Stimulated activated CD4-positive, alpha-beta T cell treated with anti-CD3 and anti-CD28 coated beads, TNF-alpha, amount 100 ng/mL, for 48 hours (primary cell): ENCODE data around the gene KLK11.
"Not testable (repeated sequence)": the region's sequence is repeated elsewhere in the genome, so short reads cannot be mapped to it uniquely, and the experiment has no call there.

ENCODE experiments used
- DNase-seq, 3 donors: peaks; one replicate each; pipeline ENCODE4 v3.0.0-alpha.2; 2020; ENCODE audit warnings: low read depth in 3 of 3

KLK11 gene

DNA sequence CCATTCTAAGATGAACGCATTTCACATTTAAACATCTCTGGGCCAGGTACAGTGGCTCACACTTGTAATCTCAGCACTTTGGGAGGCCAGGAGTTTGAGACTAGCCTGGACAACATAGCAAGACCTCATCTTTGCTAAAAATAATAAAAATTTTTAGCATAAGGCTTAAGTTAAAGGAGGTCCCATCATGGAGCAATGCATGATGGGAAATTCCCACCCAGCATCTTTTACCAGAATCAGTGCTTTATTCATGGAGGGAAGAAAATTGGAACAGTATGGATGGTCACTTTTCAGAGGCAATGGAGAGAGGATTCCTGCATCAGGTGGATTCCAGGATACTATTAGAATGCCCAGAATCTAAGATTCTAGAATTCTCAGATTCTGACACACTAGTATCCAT, 21.2 kb downstream of the KLK11 start:
- DNase-seq = no peak

DNA sequence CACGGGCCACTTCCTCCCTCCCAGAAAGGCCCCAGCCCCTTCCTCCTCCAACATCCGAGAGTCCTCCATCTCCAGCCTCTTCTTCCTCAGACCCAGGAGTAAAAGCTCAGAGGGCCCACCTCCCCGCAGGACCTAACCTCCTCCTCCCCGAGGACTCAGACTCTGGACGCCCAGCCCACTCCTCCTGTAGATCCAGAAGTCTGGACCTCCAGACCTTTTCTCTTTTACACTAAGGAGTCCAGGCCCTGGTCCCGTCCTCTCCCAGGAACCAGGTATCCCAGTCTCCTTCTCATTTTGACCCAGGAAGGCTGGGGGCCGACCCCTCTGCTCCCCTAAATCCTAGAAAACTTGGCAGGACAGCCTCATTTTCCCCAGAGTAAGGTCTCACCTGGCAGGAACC, 23.1 kb downstream of the KLK11 start:
- DNase-seq = no peak

DNA sequence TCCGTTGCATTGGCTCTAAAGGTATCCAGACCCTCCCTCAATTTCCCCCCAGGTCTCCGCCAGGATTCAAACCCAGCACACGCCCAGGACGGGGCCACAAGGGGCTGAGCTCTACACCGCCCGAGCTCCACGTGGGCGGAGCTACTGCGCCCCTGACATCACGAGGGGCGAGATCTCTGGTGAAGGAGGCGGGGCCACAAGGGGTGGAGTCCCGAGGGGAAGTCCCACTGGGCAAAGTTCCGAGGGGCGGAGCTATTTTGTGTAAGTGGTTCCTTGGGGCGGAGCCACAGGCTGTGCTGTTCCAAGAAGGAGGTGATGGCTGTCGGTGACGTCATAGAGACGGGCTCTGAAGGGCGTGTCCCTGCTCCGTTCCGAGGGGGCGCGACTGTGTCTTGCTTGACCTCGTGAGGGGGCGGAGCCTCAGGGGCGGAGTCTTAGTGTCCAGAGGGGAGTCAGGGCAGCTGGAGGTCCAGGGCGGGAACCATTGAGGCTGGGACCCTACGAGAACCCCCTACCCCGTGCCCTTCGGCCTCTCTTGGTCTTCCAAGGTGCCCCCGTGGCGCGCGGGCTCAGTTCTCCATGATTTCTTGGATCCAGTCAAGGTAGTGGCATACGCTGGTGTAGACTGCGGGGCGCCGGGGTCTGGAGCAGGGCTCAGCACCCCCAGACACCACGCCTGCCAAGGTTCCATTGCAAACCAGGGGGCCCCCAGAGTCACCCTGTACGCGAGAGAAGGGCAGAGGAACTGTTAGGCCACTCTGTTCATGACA, 23.7 kb downstream of the KLK11 start:
- DNase-seq = peak in 2 of 3 donors; percentile 23 to 26

DNA sequence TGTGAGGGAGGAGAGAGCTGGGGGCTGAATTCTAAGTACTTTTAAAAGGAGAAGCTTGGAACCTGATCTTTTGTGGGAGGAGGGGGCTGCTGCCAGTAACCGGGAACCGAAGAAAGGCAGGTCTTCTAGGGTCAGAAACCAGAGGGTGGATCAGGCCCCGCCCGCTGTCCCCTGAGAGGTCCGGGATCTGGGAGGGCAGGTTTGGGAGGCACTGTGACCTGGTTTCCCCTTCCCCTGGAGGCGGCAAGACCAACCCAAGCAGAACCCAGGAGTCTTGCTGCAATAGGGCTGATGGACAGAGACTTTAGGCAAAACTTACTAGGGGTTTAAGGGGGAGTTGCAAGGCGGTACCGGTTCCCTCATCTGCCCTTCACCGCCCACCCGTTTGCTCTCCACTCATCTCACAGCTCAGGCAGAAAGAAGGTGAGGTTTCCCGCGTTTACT, 24.3 kb downstream of the KLK11 start:
- no peak for DNase-seq

DNA sequence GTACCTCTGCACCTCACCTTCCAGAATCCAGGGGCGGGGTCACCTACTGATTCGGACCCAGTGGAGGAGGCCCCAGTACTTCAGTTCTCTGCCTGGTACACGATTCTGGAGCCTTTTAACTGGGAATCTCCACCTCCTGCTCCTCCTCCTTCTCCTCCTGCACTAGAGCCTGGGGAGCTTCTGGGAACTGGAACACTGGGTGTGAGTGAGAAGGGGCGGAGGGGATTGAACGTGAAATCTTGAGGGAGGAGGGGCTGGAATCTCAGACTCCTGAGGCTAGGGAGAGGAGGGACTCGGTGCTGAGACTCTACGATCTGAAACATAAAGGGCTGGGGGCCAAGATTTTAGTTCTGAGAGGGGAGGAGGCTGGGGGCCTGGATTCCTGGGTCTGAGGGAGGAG, 24.9 kb downstream of the KLK11 start, which contains the start of gene KLK8:
KLK8 (minus strand) TSS at position 90 of the 400 bp plus-strand sequence. CDS start 437 bp downstream, outside the sequence.
- no peak for DNase-seq

DNA sequence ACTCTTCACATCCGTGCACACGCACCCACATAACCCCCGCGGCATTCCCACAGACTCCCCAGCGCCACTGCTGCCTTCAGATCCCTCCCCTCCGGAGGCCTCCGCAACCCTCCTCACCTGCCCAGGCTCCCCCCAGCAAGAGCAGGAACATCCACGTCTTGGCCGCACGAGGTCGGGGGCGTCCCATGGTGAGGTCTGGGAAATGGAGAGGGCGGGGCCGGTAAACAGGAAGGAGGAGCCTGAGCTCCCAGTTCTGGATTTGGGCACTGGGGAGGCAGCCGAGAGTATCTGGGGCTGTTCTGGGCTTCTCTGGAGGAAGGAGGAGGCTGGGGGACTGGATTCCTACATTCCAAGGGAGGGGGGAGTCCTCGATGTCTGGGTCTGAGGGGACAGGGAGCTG, 25.4 kb downstream of the KLK11 start:
- no peak for DNase-seq

DNA sequence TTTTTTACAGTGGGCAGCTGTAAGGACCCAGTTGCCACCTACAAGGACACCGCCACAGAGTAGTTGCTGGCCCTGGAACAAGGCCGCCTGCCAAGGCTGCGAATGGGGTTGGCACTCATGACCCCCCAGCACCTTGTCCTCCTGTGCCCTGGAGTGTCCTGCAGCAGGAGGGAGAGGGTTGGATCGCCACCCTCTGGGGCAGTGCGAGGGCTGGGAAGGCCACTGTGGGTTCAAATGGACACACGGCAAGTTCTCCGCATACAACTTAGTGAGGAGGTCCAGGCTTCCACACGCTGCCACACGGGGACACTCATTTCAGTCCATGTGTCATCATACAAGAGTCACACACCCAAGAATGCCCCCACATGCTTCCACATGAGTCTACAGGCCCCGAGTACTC, 26.0 kb downstream of the KLK11 start:
- no peak for DNase-seq

DNA sequence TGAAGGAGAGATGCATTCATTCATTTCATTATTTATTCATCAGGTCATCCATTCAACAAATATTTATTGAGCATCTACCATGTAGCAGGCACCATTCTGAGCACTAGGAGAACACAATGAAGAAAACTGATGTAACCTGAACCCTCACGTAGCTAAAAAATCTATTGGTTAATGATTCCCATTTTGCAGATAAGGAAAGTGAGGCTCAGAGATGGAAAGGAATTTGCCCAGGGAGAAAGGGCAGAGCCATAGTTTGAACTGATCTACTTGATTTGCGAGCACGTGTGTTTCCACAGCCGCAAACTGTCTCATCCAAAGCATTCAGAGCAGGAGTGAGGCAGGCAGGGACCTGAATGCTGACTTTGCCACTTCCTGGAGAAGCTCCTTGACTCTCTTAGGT, 27.7 kb downstream of the KLK11 start:
- no peak for DNase-seq

DNA sequence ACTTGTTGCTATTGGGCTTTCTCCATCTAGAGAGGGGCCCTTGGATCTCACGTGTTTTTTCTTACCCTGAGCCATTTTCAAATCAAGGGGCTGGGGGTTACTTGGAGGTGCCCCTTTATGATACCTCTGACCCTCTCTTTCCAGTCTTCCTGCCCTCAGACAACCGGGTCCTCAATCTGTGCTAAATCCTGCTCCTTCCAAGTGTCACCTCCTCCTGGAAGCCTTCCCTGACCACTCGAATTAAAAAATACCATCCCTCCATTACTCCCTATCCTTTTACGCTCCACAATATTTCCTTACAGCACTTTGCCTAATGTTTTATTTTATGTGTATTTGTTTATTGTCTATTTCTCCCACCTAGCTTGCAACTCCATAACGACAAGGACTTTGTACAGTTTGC, 28.4 kb downstream of the KLK11 start:
- DNase-seq = no peak

DNA sequence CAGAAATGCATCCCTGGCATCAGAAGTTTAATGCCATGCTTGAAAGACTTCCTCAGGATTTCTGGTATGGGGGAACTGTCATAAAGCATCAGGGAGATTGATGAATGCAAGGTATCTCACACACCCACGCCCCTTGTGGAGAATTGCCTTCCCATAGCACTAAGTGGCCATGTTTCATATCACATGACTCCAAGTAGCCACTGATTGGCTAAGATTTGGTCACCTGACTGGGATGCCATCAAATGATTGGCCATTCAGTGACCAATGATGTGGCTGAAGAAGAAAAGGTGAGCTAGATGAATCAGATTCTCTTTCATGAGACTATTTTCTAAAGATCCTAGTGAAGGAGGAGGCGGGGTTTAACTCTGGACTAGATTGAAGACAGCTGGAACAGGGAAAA, 32.3 kb downstream of the KLK11 start:
- no peak for DNase-seq

DNA sequence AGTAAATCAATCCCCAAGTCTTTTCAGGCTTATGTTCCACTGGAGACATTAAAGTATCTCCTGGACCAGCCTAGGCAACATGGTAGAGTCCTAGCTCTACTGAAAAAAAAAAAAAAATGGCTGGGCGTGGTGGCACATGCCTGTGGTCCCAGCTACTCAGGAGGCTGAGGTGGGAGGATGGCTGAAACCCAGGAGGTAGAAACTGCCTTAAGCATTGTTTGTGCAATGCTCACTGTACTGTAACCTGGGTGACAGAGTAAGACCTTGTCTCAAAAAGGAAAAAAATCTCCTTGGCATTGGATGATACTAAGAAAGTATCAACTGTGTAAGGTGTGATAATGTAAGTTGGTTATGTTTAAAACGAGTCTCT, 33.8 kb downstream of the KLK11 start:
- no peak for DNase-seq

DNA sequence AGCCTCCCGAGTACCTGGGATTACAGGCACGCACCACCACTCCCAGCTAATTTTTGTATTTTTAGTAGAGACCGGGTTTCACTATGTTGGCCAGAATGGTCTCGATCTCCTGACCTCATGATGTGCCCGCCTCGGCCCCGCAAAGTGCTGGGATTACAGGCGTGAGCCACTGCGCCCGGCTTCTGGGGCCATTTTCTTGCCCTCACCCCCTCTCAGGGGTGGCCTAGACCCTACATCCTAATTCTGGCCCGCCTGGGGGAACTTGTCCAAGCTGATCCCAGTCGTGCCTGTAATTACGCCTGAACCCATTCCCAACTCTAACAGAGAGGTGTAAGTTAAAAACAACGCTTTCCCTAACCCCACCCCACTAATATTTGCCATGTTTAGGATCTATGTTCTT, 42.0 kb downstream of the KLK11 start:
- not testable (repeated sequence) for DNase-seq

DNA sequence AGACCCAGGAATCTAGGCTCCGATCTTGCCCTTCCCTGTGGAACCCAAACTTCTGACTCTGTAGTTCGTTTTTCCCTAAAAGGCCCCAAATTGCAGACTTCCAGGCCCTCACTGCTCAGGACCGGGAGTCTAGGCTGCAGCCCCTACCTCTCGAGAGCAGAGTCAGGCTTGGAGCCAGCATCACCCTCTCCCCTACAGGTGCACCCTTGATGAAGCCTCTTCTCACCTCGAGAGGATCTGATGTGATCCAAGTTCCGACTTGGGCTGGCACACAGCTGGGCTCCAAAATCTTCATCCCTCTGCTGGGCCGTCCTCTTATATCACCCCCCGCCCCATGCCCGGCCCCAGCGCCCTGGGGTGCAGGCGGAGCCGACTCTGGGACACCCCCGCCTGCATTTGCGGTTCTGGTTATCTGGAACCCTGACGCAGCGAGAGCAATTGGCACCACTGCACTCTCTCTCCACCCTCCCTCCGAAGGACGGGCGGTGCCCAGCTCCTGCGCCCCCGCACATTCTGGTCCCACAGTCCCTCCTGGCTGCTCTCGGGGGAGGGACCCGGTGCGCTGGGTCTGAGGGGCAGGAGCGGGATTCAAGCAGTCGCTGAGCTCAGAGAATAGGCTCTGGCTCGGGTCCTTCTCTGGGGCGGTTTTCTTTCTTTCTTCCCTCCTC, 42.7 kb downstream of the KLK11 start, which contains the start of gene KLK7:
KLK7 (minus strand) TSS at position 293 of the 668 bp plus-strand sequence. CDS start 1,518 bp downstream, outside the sequence.
- DNase-seq = no peak

DNA sequence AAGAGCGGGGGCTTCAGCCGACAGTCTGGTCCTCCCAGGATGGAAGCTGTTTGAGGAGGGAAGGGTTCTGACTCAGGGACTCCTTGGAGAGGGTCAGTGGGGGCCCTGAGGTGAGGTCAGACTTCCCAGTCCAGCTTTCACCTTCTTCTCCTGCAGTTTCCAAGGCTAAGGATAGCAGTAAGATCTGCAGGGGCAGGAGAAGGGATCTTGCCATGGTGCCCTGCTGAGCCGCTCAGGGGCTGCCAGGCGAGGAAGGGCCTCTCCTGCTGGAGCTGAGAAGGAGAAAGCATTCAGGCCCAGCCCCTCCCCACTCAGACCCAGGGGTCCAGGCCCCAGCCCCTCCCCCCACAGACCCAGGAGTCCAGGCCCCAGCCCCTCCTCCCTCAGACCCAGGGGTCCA, 44.2 kb downstream of the KLK11 start:
- no peak for DNase-seq

DNA sequence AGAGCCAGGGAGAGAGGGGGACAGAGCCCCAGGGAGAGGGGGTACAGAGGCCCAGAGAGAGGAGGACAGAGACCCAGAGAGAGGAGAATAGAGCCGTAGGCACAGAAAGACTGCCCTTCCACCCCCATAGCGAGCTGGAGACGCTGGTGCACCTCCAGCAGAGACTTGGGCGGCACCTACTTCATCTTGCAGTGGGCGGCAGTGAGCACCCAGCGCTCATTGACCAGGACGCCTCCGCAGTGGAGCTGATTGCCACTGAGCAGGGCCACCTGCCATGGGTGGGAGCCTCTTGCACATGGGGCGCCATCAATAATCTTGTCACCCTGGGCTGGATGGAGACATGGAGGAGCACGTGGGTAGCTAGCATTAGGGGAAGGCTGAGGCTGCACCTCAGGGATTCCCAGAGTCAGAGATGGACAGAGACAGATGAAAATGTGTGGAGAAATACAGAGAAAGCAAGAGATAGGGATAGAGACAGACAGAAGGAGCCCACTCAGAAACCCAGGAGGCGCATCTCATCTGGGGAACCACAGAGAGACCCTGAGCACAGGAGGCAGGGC, 44.7 kb downstream of the KLK11 start:
- DNase-seq = no peak

DNA sequence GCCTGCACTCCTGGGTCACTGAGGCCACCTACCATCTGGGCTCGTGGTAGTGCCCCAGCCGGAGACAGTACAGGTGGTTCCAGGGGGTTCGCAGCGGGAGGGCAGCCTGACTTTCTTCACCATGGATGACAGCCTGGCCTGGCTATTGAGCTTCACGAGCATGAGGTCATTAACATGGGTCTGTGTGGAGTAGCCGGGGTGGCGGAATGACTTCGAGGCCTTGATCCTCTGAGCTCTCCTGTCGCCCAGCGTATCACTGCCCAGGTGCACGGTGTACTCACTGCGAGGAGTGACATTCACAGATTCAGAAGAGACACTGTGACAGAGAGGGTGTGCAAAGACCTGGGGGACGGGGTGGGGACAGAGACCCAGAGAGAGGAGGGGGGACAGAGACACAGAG, 46.2 kb downstream of the KLK11 start:
- no peak for DNase-seq

DNA sequence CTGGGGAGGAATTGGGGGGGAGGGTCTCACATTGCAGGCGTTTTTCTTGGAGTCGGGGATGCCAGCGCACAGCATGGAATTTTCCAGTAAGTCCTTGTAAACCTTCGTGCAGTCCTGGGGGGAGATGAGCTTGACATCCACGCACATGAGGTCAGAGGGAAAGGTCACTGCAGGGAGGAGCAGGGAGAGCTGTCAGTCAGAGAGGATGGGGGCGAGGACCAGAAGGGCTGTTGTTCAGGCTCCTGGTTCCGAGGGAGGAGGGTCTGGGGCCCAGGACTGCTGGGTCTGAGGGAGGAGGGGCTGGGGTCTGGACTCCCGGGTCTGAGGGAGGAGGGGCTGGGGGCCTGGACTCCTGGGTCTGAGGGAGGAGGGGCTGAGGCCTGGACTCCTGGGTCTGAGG, 46.7 kb downstream of the KLK11 start:
- DNase-seq = no peak

DNA sequence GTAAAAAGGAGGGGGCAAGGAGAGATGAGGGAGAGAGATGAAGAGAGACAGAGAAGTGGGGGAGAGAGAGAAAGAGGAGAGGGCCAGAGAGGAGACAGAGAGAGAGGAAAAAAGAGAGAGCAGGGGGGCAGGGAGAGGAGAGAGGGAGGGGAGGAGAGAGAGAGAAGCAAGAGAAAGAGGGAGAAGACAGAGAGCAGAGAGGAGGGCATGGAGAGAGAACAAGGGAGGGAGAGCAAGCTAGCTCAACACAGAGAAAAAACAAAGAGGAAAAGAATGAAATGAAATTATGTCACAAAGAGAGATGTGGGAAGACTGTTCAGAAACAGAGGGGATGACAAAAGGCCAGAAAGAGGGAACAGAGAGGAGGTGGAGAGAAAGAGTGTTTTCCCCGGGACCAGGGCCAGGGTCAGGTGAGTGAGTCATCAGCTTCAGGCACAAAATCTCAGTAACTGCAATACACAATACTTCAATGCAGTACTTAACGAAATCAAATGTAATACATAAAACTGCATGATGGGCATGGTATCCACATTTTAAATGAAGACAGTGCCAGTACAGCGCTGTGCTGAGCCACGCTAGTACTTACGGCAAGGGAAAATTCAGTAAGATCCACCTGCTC, 47.5 kb downstream of the KLK11 start:
- no peak for DNase-seq

DNA sequence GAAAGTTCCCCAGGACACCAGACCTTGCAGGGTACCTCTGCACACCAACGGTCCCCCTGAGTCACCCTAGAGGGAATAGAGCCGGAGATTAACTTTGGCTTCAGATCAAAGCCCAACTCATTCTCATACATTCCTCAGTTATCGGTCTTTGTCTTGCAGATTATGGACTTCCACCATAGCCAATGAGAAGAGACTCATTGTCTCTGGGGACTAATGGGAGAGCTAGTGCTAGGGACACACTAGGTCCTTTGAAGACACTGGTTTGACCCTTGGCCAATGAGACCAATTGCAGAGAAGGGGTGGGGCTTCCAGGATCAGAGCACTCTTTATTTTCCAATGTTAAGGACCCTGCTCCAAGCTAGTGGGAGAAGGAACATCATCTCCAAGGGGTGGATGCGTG, 48.8 kb downstream of the KLK11 start:
- no peak for DNase-seq

DNA sequence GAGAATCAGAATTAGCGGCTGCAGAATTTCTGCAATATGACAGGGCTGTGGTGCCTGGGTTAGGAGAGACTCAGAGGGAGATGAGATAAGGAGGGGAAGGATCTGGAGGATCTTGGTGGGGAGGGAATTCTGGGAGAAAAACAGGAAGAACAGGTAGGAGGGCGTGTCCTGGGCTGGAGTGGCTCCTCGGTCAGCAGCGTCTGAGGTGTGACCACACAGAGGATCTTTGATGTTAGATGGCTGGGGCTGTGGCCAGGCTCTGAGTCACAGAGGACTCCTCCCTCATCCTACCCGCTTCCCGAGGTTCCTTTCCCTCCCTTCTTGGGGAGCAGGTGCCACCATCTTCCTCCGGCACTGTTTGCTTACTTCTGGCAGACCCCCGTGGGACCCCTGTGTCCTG, 50.6 kb downstream of the KLK11 start:
- no peak for DNase-seq

DNA sequence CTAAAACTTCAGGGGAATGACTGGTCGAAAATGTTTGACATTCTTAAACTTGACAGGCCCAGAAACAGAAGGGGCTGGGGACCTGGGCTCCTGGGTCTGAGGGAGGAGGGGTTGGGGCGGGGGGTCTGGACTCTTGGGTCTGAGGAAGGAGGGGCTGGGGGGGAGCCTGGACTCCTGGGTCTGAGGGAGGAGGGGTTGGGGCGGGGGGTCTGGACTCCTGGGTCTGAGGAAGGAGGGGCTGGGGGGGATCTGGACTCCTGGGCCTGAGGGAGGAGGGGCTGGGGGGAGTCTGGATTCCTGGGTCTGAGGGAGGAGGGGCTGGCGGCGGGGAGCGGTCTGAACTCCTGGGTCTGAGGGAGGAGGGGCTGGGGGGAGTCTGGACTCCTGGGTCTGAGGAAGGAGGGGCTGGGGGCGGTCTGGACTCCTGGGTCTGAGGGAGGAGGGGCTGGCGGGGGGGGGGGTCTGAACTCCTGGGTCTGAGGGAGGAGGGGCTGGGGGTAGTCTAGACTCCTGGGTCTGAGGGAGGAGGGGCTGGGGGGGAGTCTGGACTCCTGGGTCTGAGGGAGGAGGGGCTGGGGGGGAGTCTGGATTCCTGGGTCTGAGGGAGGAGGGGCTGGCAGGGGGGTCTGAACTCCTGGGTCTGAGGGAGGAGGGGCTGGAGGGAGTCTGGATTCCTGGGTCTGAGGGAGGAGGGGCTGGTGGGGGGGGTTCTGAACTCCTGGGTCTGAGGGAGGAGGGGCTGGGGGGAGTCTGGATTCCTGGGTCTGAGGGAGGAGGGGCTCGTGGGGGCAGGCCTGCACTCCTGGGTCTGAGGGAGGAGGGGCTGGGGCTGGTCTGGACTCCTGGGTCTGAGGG, 51.5 kb downstream of the KLK11 start:
- DNase-seq = no peak
